Liver (tissue), 9 donors: ENCODE results near the gene AHSA1. TPM values are rescaled to one million over a fixed set of nuclear protein-coding genes. Genes with fewer than 3 reads are reported as not detected.

Experiments
- DNase-seq: peaks from one replicate; pipeline ENCODE4 v3.0.0-alpha.2; 2017; ENCODE audit warnings: low spot score
- H3K27ac ChIP-seq, 2 donors: one replicate each; pipeline ENCODE4 v1.7.0; 2013; ENCODE audit warnings: inconsistent platforms in 2 of 2, low read length in 2 of 2, control low read depth in 1 of 2, low read depth in 1 of 2, mild to moderate bottlenecking in 1 of 2
- H3K27me3 ChIP-seq, 4 donors: one replicate each; pipeline versions ENCODE4 v1.6.1 to v1.7.0; 2013; ENCODE audit warnings: low read length in 3 of 4, inconsistent platforms in 1 of 4, mild to moderate bottlenecking in 1 of 4, moderate library complexity in 1 of 4; ENCODE audit not compliant: control insufficient read depth in 4 of 4, insufficient read depth in 4 of 4
- H3K36me3 ChIP-seq, 4 donors: one replicate each; pipeline versions ENCODE4 v1.6.1 to v1.7.0; 2013; ENCODE audit warnings: low read length in 3 of 4, mild to moderate bottlenecking in 3 of 4, low read depth in 1 of 4, moderate library complexity in 1 of 4; ENCODE audit not compliant: control insufficient read depth in 4 of 4, insufficient read depth in 3 of 4
- H3K4me1 ChIP-seq, 4 donors: one replicate each; pipeline versions ENCODE4 v1.6.1 to v1.7.0; 2013; ENCODE audit warnings: low read length in 3 of 4, mild to moderate bottlenecking in 3 of 4, moderate library complexity in 1 of 4; ENCODE audit not compliant: control insufficient read depth in 4 of 4, insufficient read depth in 4 of 4
- H3K4me3 ChIP-seq, 3 donors: one replicate each; pipeline versions ENCODE4 v1.6.1 to v1.7.0; 2013; ENCODE audit warnings: low read length in 3 of 3, control low read depth in 1 of 3, low read depth in 1 of 3, mild to moderate bottlenecking in 1 of 3
- H3K9ac ChIP-seq, 2 donors: one replicate each; pipeline ENCODE4 v1.7.0; 2013; ENCODE audit warnings: low read length in 2 of 2, mild to moderate bottlenecking in 2 of 2, moderate library complexity in 2 of 2, control low read depth in 1 of 2, low read depth in 1 of 2
- H3K9me3 ChIP-seq, 4 donors: one replicate each; pipeline versions ENCODE4 v1.6.1 to v1.7.0; 2013; ENCODE audit warnings: low read length in 3 of 4; ENCODE audit not compliant: control insufficient read depth in 4 of 4
- ATF3 ChIP-seq: IDR thresholded peaks from 2 replicates; pipeline ENCODE4 v1.6.1; 2016; ENCODE audit warnings: antibody characterized with exemption
- EGR1 ChIP-seq, 2 donors: IDR thresholded peaks; 2 replicates each; pipeline ENCODE4 v1.6.1; 2016 to 2018; ENCODE audit warnings: antibody characterized with exemption in 2 of 2, low read depth in 2 of 2
- FOXA1 ChIP-seq: IDR thresholded peaks from 2 replicates; pipeline ENCODE4 v1.6.1; 2016; ENCODE audit warnings: antibody characterized with exemption
- FOXA2 ChIP-seq: IDR thresholded peaks from 2 replicates; pipeline ENCODE4 v1.6.1; 2016; ENCODE audit warnings: antibody characterized with exemption
- GABPA ChIP-seq, 2 donors: IDR thresholded peaks in 1 of 2; conservative IDR thresholded peaks in 1 of 2; 2 replicates each; pipeline ENCODE4 v1.6.1; 2016; ENCODE audit warnings: antibody characterized with exemption in 2 of 2, mild to moderate bottlenecking in 1 of 2, moderate library complexity in 1 of 2
- HNF4A ChIP-seq, 2 donors: conservative IDR thresholded peaks; 2 replicates each; pipeline ENCODE4 v1.6.1; 2016; ENCODE audit warnings: antibody characterized with exemption in 2 of 2, mild to moderate bottlenecking in 2 of 2
- HNF4G ChIP-seq: IDR thresholded peaks from 2 replicates; pipeline ENCODE4 v1.6.1; 2016; ENCODE audit warnings: antibody characterized with exemption
- JUND ChIP-seq, 2 donors: IDR thresholded peaks; 2 replicates each; pipeline ENCODE4 v1.6.1; 2016; ENCODE audit warnings: antibody characterized with exemption in 2 of 2
- MAX ChIP-seq: IDR thresholded peaks from 2 replicates; pipeline ENCODE4 v1.6.1; 2016; ENCODE audit warnings: antibody characterized with exemption
- NR2F2 ChIP-seq: IDR thresholded peaks from 2 replicates; pipeline ENCODE4 v1.6.1; 2016; ENCODE audit warnings: antibody characterized with exemption
- RAD21 ChIP-seq, 2 donors: IDR thresholded peaks; 2 replicates each; pipeline ENCODE4 v1.6.1; 2016; ENCODE audit warnings: antibody characterized with exemption in 2 of 2, mild to moderate bottlenecking in 2 of 2
- REST ChIP-seq: IDR thresholded peaks from 2 replicates; pipeline ENCODE4 v1.6.1; 2016; ENCODE audit warnings: antibody characterized with exemption, mild to moderate bottlenecking
- RXRA ChIP-seq, 2 donors: IDR thresholded peaks; 2 replicates each; pipeline ENCODE4 v1.6.1; 2017 to 2018; ENCODE audit warnings: antibody characterized with exemption in 2 of 2, mild to moderate bottlenecking in 1 of 2
- SP1 ChIP-seq: IDR thresholded peaks from 2 replicates; pipeline ENCODE4 v1.6.1; 2018; ENCODE audit warnings: antibody characterized with exemption, mild to moderate bottlenecking
- TAF1 ChIP-seq: conservative IDR thresholded peaks from 2 replicates; pipeline ENCODE4 v1.6.1; 2016; ENCODE audit warnings: antibody characterized with exemption, mild to moderate bottlenecking
- YY1 ChIP-seq: IDR thresholded peaks from 2 replicates; pipeline ENCODE4 v1.6.1; 2016; ENCODE audit warnings: antibody characterized with exemption, mild to moderate bottlenecking
- WGBS: extraction: QIAGEN DNeasy Blood & Tissue Kit; methylation state at CpG from one replicate; pipeline ENCODE4 v1.1.7; 2013; 5-methylcytosine and 5-hydroxymethylcytosine counted together
- polyA plus RNA-seq, 2 donors: library from polyadenylated mRNA; stranded (reverse) in 1 of 2; unstranded in 1 of 2; fragments of 200-250 nt in 1 of 2; fragments of >200 nt in 1 of 2; fragmentation: Nextera tagmentation in 1 of 2; extraction: Ambion mirVana in 1 of 2; gene quantifications; one replicate each; pipeline versions ENCODE4 v1.2.1 to v1.2.3, GENCODE V29; 2013 to 2015
- total RNA-seq, 2 donors: library from RNA; depleted of rRNA; stranded (reverse); fragments of >200 nt; gene quantifications; one replicate each; pipeline ENCODE4 v1.2.3, GENCODE V29; 2014
- TF ChIP-seq, protein P1 (sequence below): IDR thresholded peaks from 2 replicates; pipeline ENCODE4 v1.6.1; 2016; ENCODE audit warnings: antibody characterized with exemption
- TF ChIP-seq, protein P2 (sequence below): fragments of 150-350 bp; IDR thresholded peaks from 2 replicates; pipeline ENCODE4 v1.5.1; 2017; ENCODE audit warnings: improper control_type of control experiment, low read depth, low read length; ENCODE audit not compliant: missing input control
- donor health status: healthy.
- donor health status: healthy.
- donor health status: healthy.
- donor health status: healthy.
- donor health status: healthy.

Gene AHSA1
- total and polyA plus RNA-seq, 4 donors, result 45.8 to 80.7 (median 50.9) TPM

DNA sequence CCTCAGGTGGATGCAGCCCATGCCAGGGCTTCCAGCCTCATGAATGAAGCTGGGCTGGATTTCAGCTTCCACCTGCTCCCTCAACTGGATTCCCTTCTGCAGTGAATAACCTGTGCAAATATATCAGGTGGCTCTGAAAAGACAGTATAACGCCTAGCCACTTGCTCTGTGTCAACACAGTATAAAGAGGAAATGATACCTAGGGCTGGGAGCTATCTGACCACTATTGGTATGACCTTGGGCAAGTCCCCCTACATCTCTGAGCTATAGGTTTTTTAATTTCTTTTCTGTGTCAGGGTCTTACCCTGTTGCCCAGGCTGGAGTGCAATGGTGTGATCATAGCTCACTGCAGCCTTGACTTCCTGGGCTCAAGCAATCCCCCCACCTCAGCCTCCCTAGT, 20.9 kb downstream of the AHSA1 start:
- Histone ChIP-seq H3K9ac (no peak overlapping the region), H3K9me3 (no peaks in the 10 kb centered on the region), H3K27me3 (no peaks in the 10 kb centered on the region), H3K27ac (no peak overlapping the region), H3K4me1 (no peaks in the 10 kb centered on the region), H3K4me3 (no peak overlapping the region), H3K36me3 (no peaks in the 10 kb centered on the region)
- 80% methylated on average over 1 of the region's 1 CpG for WGBS
- TF ChIP-seq GABPA (IDR thresholded peaks at IDR 0.05 in 1 of 2, conservative IDR thresholded peaks at IDR 0.05 in 1 of 2) (no peak), ATF3 (no peak)
- no peak for DNase-seq

- TF ChIP-seq FOXA1, result no peak
- TF ChIP-seq NR2F2, result no peak
- TF ChIP-seq JUND (IDR thresholded peaks at IDR 0.05), result no peak
- TF ChIP-seq, protein P1, sequence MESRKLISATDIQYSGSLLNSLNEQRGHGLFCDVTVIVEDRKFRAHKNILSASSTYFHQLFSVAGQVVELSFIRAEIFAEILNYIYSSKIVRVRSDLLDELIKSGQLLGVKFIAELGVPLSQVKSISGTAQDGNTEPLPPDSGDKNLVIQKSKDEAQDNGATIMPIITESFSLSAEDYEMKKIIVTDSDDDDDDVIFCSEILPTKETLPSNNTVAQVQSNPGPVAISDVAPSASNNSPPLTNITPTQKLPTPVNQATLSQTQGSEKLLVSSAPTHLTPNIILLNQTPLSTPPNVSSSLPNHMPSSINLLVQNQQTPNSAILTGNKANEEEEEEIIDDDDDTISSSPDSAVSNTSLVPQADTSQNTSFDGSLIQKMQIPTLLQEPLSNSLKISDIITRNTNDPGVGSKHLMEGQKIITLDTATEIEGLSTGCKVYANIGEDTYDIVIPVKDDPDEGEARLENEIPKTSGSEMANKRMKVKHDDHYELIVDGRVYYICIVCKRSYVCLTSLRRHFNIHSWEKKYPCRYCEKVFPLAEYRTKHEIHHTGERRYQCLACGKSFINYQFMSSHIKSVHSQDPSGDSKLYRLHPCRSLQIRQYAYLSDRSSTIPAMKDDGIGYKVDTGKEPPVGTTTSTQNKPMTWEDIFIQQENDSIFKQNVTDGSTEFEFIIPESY, result no peak
- TF ChIP-seq MAX, result no peak
- no peak for TF ChIP-seq EGR1 (IDR thresholded peaks at IDR 0.05; ENCODE audit: low read depth in 2 of 2)
- no peak for TF ChIP-seq FOXA2
- no peak for TF ChIP-seq RAD21 (IDR thresholded peaks at IDR 0.05)
- TF ChIP-seq GABPA (IDR thresholded peaks at IDR 0.05 in 1 of 2, conservative IDR thresholded peaks at IDR 0.05 in 1 of 2), result no peak
- no peak for TF ChIP-seq TAF1
- no peak for TF ChIP-seq ATF3
- TF ChIP-seq YY1, result no peak
- TF ChIP-seq RXRA (IDR thresholded peaks at IDR 0.05), result no peak
- TF ChIP-seq REST, result no peak
- TF ChIP-seq SP1, result no peak
- TF ChIP-seq, protein P2, sequence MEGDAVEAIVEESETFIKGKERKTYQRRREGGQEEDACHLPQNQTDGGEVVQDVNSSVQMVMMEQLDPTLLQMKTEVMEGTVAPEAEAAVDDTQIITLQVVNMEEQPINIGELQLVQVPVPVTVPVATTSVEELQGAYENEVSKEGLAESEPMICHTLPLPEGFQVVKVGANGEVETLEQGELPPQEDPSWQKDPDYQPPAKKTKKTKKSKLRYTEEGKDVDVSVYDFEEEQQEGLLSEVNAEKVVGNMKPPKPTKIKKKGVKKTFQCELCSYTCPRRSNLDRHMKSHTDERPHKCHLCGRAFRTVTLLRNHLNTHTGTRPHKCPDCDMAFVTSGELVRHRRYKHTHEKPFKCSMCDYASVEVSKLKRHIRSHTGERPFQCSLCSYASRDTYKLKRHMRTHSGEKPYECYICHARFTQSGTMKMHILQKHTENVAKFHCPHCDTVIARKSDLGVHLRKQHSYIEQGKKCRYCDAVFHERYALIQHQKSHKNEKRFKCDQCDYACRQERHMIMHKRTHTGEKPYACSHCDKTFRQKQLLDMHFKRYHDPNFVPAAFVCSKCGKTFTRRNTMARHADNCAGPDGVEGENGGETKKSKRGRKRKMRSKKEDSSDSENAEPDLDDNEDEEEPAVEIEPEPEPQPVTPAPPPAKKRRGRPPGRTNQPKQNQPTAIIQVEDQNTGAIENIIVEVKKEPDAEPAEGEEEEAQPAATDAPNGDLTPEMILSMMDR, result no peak
- TF ChIP-seq HNF4A (conservative IDR thresholded peaks at IDR 0.05), result no peak
- no peak for TF ChIP-seq HNF4G
- Histone ChIP-seq H3K36me3 (no peaks in the 10 kb centered on the region), H3K4me1 (no peaks in the 10 kb centered on the region), H3K9me3 (no peaks in the 10 kb centered on the region), H3K4me3 (no peak overlapping the region), H3K27me3 (no peaks in the 10 kb centered on the region), H3K9ac (no peak overlapping the region), H3K27ac (no peak overlapping the region)
- 91% methylated on average over 8 of the region's 8 CpGs for WGBS
- no peak for DNase-seq
Observed at GRCh38 chr14:77482422-77482821, 24.5 kb downstream of the AHSA1 start.
